ENCODE results near the gene TBL1X. TPM values are rescaled to one million over a fixed set of nuclear protein-coding genes. Genes with fewer than 3 reads are reported as not detected.

Gene TBL1X
- total RNA-seq, 4 donors from 2014 or later = 15.0 to 19.4 (median 16.3) TPM

DNA sequence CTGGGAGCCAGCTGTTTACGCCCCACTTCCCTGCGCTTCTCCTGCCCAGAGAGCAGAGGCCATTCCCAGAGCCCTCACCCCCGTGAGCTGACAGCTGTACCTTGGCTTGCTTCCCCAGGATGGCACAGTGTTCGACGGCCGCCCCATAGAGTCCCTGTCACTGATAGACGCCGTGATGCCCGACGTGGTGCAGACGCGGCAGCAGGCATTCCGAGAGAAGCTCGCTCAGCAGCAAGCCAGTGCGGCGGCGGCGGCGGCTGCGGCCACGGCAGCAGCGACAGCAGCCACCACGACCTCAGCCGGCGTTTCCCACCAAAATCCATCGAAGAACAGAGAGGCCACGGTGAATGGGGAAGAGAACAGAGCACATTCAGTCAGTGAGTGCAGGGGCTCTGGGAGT is 223.0 kb downstream of the TBL1X start:
- TF ChIP-seq, protein P1, sequence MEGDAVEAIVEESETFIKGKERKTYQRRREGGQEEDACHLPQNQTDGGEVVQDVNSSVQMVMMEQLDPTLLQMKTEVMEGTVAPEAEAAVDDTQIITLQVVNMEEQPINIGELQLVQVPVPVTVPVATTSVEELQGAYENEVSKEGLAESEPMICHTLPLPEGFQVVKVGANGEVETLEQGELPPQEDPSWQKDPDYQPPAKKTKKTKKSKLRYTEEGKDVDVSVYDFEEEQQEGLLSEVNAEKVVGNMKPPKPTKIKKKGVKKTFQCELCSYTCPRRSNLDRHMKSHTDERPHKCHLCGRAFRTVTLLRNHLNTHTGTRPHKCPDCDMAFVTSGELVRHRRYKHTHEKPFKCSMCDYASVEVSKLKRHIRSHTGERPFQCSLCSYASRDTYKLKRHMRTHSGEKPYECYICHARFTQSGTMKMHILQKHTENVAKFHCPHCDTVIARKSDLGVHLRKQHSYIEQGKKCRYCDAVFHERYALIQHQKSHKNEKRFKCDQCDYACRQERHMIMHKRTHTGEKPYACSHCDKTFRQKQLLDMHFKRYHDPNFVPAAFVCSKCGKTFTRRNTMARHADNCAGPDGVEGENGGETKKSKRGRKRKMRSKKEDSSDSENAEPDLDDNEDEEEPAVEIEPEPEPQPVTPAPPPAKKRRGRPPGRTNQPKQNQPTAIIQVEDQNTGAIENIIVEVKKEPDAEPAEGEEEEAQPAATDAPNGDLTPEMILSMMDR (IDR thresholded peaks at IDR 0.05; ENCODE audit: low read depth) = no peak

DNA sequence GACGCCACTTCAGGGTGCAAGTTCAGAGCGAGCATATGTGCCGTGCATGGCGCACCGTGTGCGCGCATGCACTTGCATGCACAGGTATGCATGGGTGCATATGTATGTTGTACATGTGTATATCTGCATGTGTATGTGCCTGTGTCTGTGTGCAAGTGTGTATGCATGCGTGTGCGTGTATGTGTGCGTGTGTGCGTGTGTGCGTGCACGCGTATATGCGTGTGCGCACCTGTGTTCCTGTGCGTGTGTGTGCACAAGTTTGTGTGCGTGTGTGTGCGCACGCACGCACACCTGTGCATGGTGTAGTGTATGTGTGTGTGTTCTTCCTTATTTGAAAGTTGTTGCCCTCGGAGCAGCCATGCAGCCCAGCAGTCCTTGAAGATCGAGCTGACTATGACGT is 224.0 kb downstream of the TBL1X start:
- TF ChIP-seq, protein P1 (IDR thresholded peaks at IDR 0.05; ENCODE audit: low read depth) = no peak

DNA sequence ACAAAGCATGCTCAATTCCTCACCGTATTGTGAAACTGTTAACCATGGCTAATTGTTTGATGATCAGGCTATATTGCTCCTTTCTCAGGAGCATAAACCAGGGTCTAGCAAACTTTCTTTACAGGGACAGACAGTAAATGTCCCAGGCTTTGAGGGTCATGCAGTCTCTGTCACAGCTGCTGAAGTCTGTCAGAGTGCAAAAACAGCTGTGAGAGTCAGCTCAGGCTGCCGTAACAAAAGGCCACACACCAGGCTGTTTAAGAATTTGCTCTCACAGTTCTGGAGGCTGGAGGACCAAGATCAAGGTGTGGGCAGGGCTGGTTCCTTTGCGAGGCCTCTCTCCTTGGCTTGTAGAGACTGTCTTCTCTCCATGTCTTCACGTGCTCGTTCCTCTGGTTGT is 225.2 kb downstream of the TBL1X start:
- TF ChIP-seq, protein P1 (IDR thresholded peaks at IDR 0.05; ENCODE audit: low read depth) = no peak

DNA sequence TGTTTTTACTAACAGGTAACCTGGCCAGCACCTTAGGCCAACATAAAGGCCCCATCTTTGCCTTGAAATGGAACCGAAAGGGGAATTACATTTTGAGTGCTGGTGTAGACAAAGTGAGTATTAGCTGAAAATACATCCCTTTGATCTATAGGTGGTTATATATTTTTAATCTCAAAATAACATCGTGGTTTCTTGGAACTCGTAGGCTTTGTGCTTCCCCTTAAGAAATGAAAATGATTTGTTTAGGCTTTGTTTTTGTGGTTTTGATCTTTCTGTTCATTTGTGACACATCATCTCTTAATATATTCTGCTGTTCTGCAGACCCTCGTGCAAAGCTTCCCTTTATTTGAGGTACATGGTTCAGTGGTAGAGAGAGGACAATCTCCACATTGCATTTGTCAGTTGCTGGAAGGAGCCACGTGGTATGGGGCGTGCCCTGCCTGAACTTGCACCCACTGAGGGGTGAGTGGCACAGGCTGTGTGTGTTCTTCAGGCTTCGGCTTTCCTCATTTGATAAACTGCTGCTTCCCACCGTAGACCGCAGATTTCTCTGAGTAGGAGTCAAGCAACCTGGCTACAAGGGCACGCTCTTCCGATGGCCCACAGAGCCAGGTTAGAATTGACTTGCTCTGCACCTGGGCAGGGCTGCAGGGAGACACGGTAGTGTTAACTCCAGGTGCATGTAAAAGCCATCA is 228.6 kb downstream of the TBL1X start:
- TF ChIP-seq, protein P1 (IDR thresholded peaks at IDR 0.05; ENCODE audit: low read depth) = no peak

DNA sequence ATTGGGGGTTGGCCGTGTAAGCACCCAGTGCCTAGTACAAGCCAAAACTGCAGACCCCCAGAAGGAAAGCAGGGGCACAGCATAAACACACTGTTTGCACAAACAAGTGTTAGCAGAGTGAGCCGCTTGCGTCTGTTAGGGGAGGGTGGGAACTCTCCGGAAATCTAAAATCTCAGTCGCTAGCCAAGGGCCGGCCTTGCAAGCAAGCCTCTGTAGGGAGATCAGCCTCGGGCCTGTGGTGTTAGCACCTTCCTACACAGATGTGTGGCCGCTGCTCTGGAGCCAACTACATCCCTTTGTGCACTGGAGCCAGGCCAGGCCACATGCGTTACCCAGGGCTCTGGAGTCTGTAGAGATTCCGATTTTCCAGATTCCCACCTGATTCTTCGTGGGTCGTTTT is 233.7 kb downstream of the TBL1X start:
- TF ChIP-seq, protein P1 (IDR thresholded peaks at IDR 0.05; ENCODE audit: low read depth) = no peak

DNA sequence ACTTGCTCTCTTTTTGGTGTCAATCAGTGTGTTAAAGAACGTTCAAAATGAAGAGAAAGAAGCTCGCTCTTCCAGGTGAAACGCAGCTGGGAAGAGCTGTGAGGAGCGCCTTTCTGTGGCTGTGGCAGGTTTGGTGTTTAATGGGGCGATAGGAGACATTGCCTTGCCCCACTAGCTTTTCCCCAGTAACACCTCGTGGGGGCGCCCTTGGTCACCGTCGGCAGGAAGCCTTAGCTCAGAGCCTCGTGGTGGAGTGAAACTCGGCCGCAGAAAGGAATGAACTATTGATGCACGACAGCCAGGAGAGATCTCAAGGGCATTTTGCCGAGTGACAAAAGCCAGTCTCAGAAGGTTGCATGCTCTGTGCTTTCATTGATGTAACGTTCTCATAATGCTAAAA is 235.7 kb downstream of the TBL1X start:
- TF ChIP-seq, protein P1 (IDR thresholded peaks at IDR 0.05; ENCODE audit: low read depth) = no peak

DNA sequence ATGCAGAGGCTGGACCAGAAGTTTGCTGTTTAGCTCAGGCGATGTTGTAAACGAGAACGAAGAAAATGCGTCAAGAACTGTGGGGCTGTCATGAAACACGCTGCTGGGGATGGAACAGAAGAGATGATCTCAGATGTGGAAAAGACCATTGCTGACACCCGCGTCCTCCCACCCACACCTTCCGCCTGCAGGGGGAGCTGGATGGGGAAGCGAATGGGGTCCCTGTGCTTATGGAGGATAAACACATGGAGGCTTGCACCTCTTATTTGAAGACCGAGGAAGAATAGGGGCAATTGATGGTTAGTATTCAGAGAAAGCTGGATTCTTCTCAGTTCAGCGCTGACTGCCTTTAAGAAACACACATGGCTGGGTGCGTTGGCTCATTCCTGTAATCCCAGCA is 236.9 kb downstream of the TBL1X start:
- TF ChIP-seq, protein P1 (IDR thresholded peaks at IDR 0.05; ENCODE audit: low read depth) = no peak

Data from subcutaneous adipose tissue (tissue), 4 donors.